ENCODE results near the gene UGT1A6.
"Not testable (repeated sequence)": the region's sequence is repeated elsewhere in the genome, so short reads cannot be mapped to it uniquely, and the experiment has no call there.

UGT1A6 gene

GRCh38 chr2:233692648-233693047 is at the start of gene UGT1A6:
UGT1A6 (plus strand) TSS chr2:233692890; CDS start chr2:233693005, 115 bp downstream.
- no peak for DNase-seq

- DNase-seq: no peak
Measured at GRCh38 chr2:233643128-233643527, 49.6 kb upstream of the UGT1A6 start.

GRCh38 chr2:233646033-233646432 is 46.7 kb upstream of the UGT1A6 start:
- DNase-seq: not testable (repeated sequence)

GRCh38 chr2:233650981-233651380 is 41.7 kb upstream of the UGT1A6 start:
- no peak for DNase-seq

GRCh38 chr2:233651430-233651829 is 41.3 kb upstream of the UGT1A6 start:
- DNase-seq: no peak

- no peak for DNase-seq
Measured at GRCh38 chr2:233654501-233654900, 38.2 kb upstream of the UGT1A6 start.

GRCh38 chr2:233655043-233655442 is 37.6 kb upstream of the UGT1A6 start:
- no peak for DNase-seq

GRCh38 chr2:233655943-233656342 is 36.7 kb upstream of the UGT1A6 start:
- DNase-seq: not testable (repeated sequence)

GRCh38 chr2:233656443-233656842 is 36.2 kb upstream of the UGT1A6 start:
- no peak for DNase-seq

- DNase-seq: no peak
Measured at GRCh38 chr2:233658610-233659009, 34.1 kb upstream of the UGT1A6 start.

- no peak for DNase-seq
Measured at GRCh38 chr2:233663911-233664310, 28.8 kb upstream of the UGT1A6 start.

- no peak for DNase-seq
Measured at GRCh38 chr2:233668605-233669260, 24.0 kb upstream of the UGT1A6 start.

GRCh38 chr2:233671290-233672161 is 21.2 kb upstream of the UGT1A6 start, which contains the start of gene UGT1A9:
UGT1A9 (plus strand) TSS chr2:233671898; CDS start chr2:233671935, 37 bp downstream.
- no peak for DNase-seq

GRCh38 chr2:233672886-233673285 is 19.8 kb upstream of the UGT1A6 start:
- no peak for DNase-seq

- DNase-seq: no peak
Measured at GRCh38 chr2:233673896-233674295, 18.8 kb upstream of the UGT1A6 start.

- DNase-seq: no peak
Measured at GRCh38 chr2:233674314-233674713, 18.4 kb upstream of the UGT1A6 start.

- DNase-seq: peak; percentile 27
Measured at GRCh38 chr2:233674995-233675394, 17.7 kb upstream of the UGT1A6 start.

GRCh38 chr2:233676046-233676445 is 16.6 kb upstream of the UGT1A6 start:
- no peak for DNase-seq

GRCh38 chr2:233679196-233679595 is 13.5 kb upstream of the UGT1A6 start:
- DNase-seq: no peak

GRCh38 chr2:233680361-233681045 is 12.2 kb upstream of the UGT1A6 start:
- DNase-seq: no peak

GRCh38 chr2:233681521-233682099 is 11.1 kb upstream of the UGT1A6 start, which contains the start of gene UGT1A7:
UGT1A7 (plus strand) TSS chr2:233681901; CDS start chr2:233681938, 37 bp downstream.
- no peak for DNase-seq

- no peak for DNase-seq
Measured at GRCh38 chr2:233684640-233685039, 8.1 kb upstream of the UGT1A6 start.

GRCh38 chr2:233686928-233687327 is 5.8 kb upstream of the UGT1A6 start:
- DNase-seq: no peak
